PFSK-1 (cell line): ENCODE measurements around the gene PPP3CA.

ENCODE experiments used
- FOXP2 ChIP-seq: optimal IDR thresholded peaks from 2 replicates; pipeline ENCODE3; 2011; ENCODE audit warnings: borderline replicate concordance, control low read depth, inconsistent platforms; ENCODE audit not compliant: insufficient read depth; ENCODE audit errors: extremely low read length, extremely low read depth
- POLR2AphosphoS5 ChIP-seq: IDR thresholded peaks from 2 replicates; pipeline ENCODE4 v1.6.1; 2012; ENCODE audit warnings: low read depth, mild to moderate bottlenecking, control low read depth, low read length, moderate library complexity
- SIN3A ChIP-seq: IDR thresholded peaks from 2 replicates; pipeline ENCODE4 v1.6.1; 2012; ENCODE audit warnings: mild to moderate bottlenecking, low read length, moderate library complexity, borderline replicate concordance; ENCODE audit not compliant: insufficient read depth
- TAF1 ChIP-seq: IDR thresholded peaks from 2 replicates; pipeline ENCODE4 v1.6.1; 2012; ENCODE audit warnings: low read length, control low read depth, borderline replicate concordance; ENCODE audit not compliant: insufficient read depth
- TF ChIP-seq, protein P1 (sequence below), 2 experiments: IDR thresholded peaks; 2 replicates each; pipeline versions ENCODE4 v1.6.1 to v1.8.0; 2011 to 2012; ENCODE audit warnings: low read depth in 2 of 2, low read length in 2 of 2, control low read depth in 1 of 2, inconsistent platforms in 1 of 2, mild to moderate bottlenecking in 1 of 2, moderate library complexity in 1 of 2; ENCODE audit not compliant: insufficient read depth in 1 of 2

PPP3CA gene

DNA sequence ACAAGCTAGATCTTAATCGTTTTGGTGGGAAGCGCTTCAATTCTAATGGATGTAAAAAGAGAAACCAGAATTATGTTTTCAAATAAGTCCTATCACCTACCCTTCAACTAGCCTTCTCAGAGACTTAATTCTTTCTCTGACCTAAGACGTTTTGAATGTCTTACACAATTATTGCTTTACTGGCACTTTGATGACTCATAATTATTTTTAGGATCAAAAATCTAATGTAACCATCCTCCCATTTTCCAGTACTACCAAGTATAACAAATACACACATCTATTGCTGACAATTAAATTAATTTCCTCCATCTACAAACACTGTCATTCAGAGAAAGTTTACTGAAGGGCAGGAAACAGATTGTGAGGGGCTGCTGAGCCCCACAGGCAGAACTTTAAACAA is 108.6 kb downstream of the PPP3CA start:
- TF ChIP-seq POLR2AphosphoS5 (peak; percentile 47), FOXP2 (no peak), TAF1 (peak; percentile 35; the same call in 1 of the 2 replicates)

DNA sequence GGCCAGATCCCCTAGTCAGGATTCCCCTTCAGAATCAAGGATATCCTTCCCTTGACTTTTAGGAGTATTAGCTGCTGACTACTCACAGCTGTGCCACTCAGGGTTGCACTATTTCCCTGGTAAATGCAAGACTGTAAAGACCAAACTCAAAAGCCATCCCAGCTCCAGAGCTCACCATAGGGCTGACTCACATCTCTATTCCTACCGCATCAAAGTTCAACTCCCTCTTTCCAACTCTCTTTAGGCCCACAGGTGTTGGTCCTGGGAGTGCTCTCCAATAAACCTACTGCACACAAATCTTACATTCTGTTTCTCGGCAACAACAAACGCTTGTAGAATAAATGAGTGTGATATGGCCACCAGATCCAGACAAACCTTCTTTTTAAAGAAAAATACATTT is 109.6 kb downstream of the PPP3CA start:
- TF ChIP-seq, protein P1, sequence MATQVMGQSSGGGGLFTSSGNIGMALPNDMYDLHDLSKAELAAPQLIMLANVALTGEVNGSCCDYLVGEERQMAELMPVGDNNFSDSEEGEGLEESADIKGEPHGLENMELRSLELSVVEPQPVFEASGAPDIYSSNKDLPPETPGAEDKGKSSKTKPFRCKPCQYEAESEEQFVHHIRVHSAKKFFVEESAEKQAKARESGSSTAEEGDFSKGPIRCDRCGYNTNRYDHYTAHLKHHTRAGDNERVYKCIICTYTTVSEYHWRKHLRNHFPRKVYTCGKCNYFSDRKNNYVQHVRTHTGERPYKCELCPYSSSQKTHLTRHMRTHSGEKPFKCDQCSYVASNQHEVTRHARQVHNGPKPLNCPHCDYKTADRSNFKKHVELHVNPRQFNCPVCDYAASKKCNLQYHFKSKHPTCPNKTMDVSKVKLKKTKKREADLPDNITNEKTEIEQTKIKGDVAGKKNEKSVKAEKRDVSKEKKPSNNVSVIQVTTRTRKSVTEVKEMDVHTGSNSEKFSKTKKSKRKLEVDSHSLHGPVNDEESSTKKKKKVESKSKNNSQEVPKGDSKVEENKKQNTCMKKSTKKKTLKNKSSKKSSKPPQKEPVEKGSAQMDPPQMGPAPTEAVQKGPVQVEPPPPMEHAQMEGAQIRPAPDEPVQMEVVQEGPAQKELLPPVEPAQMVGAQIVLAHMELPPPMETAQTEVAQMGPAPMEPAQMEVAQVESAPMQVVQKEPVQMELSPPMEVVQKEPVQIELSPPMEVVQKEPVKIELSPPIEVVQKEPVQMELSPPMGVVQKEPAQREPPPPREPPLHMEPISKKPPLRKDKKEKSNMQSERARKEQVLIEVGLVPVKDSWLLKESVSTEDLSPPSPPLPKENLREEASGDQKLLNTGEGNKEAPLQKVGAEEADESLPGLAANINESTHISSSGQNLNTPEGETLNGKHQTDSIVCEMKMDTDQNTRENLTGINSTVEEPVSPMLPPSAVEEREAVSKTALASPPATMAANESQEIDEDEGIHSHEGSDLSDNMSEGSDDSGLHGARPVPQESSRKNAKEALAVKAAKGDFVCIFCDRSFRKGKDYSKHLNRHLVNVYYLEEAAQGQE (IDR thresholded peaks at IDR 0.05; ENCODE audit: insufficient read depth in 1 of 2, low read depth in 2 of 2, low read length in 2 of 2) = no peak
- TF ChIP-seq FOXP2 (no peak), SIN3A (no peak), POLR2AphosphoS5 (no peak), TAF1 (no peak)

DNA sequence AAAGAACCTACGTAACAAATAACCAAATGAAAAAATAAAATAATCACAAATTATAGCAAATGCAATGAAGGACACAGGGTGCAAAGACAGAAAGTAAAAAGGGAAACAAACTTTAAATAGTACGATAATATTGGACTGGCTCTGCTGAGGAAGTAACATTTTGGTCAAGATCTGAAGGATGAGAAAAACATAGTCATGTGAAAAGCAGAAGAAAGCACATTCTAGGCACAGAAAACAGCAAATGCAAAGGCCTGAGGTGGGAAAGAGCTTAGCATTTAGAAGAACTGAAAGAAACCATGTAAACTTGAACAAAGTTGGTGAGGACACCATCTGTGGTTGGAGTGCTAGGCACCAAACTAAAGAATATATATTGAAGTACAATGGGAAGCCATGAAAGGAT is 111.2 kb downstream of the PPP3CA start:
- no peak for TF ChIP-seq POLR2AphosphoS5
- TF ChIP-seq, protein P1 (IDR thresholded peaks at IDR 0.05; ENCODE audit: insufficient read depth in 1 of 2, low read depth in 2 of 2, low read length in 2 of 2) = no peak
- no peak for TF ChIP-seq FOXP2
- TF ChIP-seq SIN3A = no peak
- TF ChIP-seq TAF1 = no peak

DNA sequence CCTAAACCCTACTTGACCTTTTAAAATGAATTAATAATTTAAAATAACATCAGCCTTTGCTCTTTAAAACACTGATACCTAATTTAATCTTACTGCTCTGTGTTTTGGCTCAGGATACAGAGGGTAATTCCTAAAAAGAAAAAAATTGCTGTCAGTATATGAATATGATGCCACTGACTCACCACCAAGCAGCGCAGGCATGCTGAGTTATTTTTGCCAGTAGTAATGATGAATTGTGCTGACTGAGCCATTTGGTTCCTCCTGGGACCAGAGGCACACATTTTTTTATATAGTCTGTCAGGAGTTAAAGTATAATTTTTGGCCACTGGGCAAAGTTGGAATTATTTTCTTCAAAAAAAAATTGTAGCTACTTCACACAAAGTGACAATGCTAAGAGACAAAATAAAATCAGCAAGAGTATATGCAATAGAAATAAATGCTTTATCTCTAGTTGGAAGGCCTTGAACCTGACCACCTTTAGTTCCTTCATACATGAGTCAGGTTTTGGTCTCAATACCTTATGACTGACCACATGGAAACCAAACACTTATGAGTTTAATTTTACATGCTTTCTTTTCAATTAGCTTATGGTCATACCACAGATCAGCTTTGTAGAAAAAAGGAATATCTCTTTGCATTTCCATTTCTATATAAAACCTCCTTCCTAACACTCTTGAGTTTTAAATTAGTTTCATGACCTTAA is 115.1 kb downstream of the PPP3CA start:
- TF ChIP-seq SIN3A (no peak), FOXP2 (no peak), TAF1 (no peak), POLR2AphosphoS5 (no peak)
- TF ChIP-seq, protein P1 (IDR thresholded peaks at IDR 0.05; ENCODE audit: insufficient read depth in 1 of 2, low read depth in 2 of 2, low read length in 2 of 2) = no peak

DNA sequence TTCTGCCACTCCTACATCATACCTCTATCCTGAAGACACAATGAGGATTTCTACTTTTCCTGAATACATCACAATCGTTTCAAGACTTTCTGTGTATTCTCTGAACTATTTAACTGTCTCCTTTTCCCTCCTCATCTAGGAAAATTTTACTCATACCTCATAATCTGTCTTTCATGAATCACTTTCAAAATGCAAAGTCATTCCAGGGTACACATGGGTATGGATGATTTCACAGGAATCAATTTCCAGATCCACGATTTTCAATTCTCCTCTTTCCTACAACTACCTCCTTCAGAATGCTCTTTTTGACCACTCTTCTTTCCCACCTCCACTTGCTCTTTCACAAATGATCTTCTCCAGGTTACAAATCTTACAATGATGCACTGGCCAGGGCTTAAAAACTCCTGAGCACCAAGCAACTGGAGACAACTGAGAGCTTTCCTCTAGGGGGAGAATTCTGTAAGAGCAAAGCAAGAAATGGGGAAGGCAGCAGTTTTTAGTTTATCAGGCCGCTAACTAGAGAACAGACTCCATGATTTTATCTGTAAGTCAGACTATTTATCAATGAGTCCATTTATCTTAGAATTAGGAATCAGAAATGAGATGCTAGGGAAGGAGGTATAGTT is 116.4 kb downstream of the PPP3CA start:
- TF ChIP-seq TAF1 = no peak
- TF ChIP-seq, protein P1 (IDR thresholded peaks at IDR 0.05; ENCODE audit: insufficient read depth in 1 of 2, low read depth in 2 of 2, low read length in 2 of 2) = no peak
- no peak for TF ChIP-seq SIN3A
- no peak for TF ChIP-seq FOXP2
- TF ChIP-seq POLR2AphosphoS5 = no peak
